ENCODE results near the gene ATM.

Gene ATM

GRCh38 chr11:108346451-108346850, 123.6 kb downstream of the ATM start:
- Histone ChIP-seq H3K4me3 (ENCODE audit: low read depth, low read length) (no peak overlapping the region), H3K36me3 (peaks cover 19% of the 10 kb centered on the region), H3K4me1 (no peaks in the 10 kb centered on the region), H3K27me3 (no peaks in the 10 kb centered on the region), H3K9me3 (no peaks in the 10 kb centered on the region)
- no peak for DNase-seq
- TF ChIP-seq CTCF (IDR thresholded peaks at IDR 0.05; ENCODE audit: low read depth, low read length) = no peak

GRCh38 chr11:108351468-108351867, 128.6 kb downstream of the ATM start:
- no peaks in the 10 kb centered on the region for H3K27me3 ChIP-seq
- no peaks in the 10 kb centered on the region for H3K4me1 ChIP-seq
- no peak overlapping the region for H3K4me3 ChIP-seq (ENCODE audit: low read depth, low read length)
- no peaks in the 10 kb centered on the region; the same call in 1 of the 2 replicates for H3K9me3 ChIP-seq
- no peak for DNase-seq
- no peak for TF ChIP-seq CTCF (IDR thresholded peaks at IDR 0.05; ENCODE audit: low read depth, low read length)
- peaks cover 46% of the 10 kb centered on the region for H3K36me3 ChIP-seq

- no peak for DNase-seq
- no peaks in the 10 kb centered on the region for H3K4me1 ChIP-seq
- TF ChIP-seq CTCF (IDR thresholded peaks at IDR 0.05; ENCODE audit: low read depth, low read length) = no peak
- no peaks in the 10 kb centered on the region for H3K27me3 ChIP-seq
- H3K4me3 ChIP-seq (ENCODE audit: low read depth, low read length) = no peak overlapping the region
- H3K9me3 ChIP-seq = no peaks in the 10 kb centered on the region
- H3K36me3 ChIP-seq = peaks cover 4% of the 10 kb centered on the region
These were observed 141.3 kb downstream of the ATM start for GRCh38 chr11:108364159-108364558.

- Histone ChIP-seq H3K36me3 (peaks cover 4% of the 10 kb centered on the region), H3K9me3 (no peaks in the 10 kb centered on the region), H3K27me3 (no peaks in the 10 kb centered on the region), H3K4me1 (no peaks in the 10 kb centered on the region), H3K4me3 (ENCODE audit: low read depth, low read length) (no peak overlapping the region)
- no peak for TF ChIP-seq CTCF (IDR thresholded peaks at IDR 0.05; ENCODE audit: low read depth, low read length)
- no peak for DNase-seq
These were observed 145.3 kb downstream of the ATM start for GRCh38 chr11:108368134-108368533.

- DNase-seq = no peak
- Histone ChIP-seq H3K9me3 (no peaks in the 10 kb centered on the region), H3K36me3 (peaks cover 4% of the 10 kb centered on the region), H3K27me3 (no peaks in the 10 kb centered on the region), H3K4me3 (ENCODE audit: low read depth, low read length) (no peak overlapping the region), H3K4me1 (no peaks in the 10 kb centered on the region)
- TF ChIP-seq CTCF (IDR thresholded peaks at IDR 0.05; ENCODE audit: low read depth, low read length) = no peak
These were observed 146.2 kb downstream of the ATM start for GRCh38 chr11:108369064-108369463.

- H3K4me1 ChIP-seq = no peaks in the 10 kb centered on the region
- H3K36me3 ChIP-seq = no peaks in the 10 kb centered on the region; the same call in 1 of the 2 replicates
- no peak for DNase-seq
- TF ChIP-seq CTCF (IDR thresholded peaks at IDR 0.05; ENCODE audit: low read depth, low read length) = no peak
- no peaks in the 10 kb centered on the region for H3K27me3 ChIP-seq
- no peaks in the 10 kb centered on the region for H3K9me3 ChIP-seq
- H3K4me3 ChIP-seq (ENCODE audit: low read depth, low read length) = no peak overlapping the region
These were observed 147.4 kb downstream of the ATM start for GRCh38 chr11:108370315-108370714.

All from BE2C (cell line).